Measurements from ENCODE around the gene UBE2E2.

UBE2E2 gene

GRCh38 chr3:23288286-23288685, 85.2 kb downstream of the UBE2E2 start:
- peaks cover 14% of the 10 kb centered on the region for H3K36me3 Mint-ChIP-seq (ENCODE audit: low read depth)
- H3K9me3 Mint-ChIP-seq = peaks cover 28% of the 10 kb centered on the region
- H3K4me3 Mint-ChIP-seq = no peak overlapping the region
- no peak overlapping the region for H3K27ac Mint-ChIP-seq
- no peak for TF ChIP-seq CTCF (IDR thresholded peaks at IDR 0.05; ENCODE audit: unreplicated experiment in 3 of 3)
- no peaks in the 10 kb centered on the region for H3K27me3 Mint-ChIP-seq (ENCODE audit: low read depth)
- H3K4me1 Mint-ChIP-seq = no peaks in the 10 kb centered on the region

GRCh38 chr3:23288715-23289114, 85.6 kb downstream of the UBE2E2 start:
- H3K4me3 Mint-ChIP-seq = no peak overlapping the region
- H3K27me3 Mint-ChIP-seq (ENCODE audit: low read depth) = no peaks in the 10 kb centered on the region
- no peak for TF ChIP-seq CTCF (IDR thresholded peaks at IDR 0.05; ENCODE audit: unreplicated experiment in 3 of 3)
- peaks cover 14% of the 10 kb centered on the region for H3K36me3 Mint-ChIP-seq (ENCODE audit: low read depth)
- no peaks in the 10 kb centered on the region for H3K4me1 Mint-ChIP-seq
- H3K27ac Mint-ChIP-seq = no peak overlapping the region
- H3K9me3 Mint-ChIP-seq = peaks cover 28% of the 10 kb centered on the region

GRCh38 chr3:23292432-23292831, 89.3 kb downstream of the UBE2E2 start:
- Mint-ChIP-seq H3K9me3 (peaks cover 12% of the 10 kb centered on the region), H3K27ac (no peak overlapping the region), H3K27me3 (ENCODE audit: low read depth) (no peaks in the 10 kb centered on the region), H3K4me1 (no peaks in the 10 kb centered on the region), H3K36me3 (ENCODE audit: low read depth) (peaks cover 8% of the 10 kb centered on the region), H3K4me3 (no peak overlapping the region)
- TF ChIP-seq CTCF (IDR thresholded peaks at IDR 0.05; ENCODE audit: unreplicated experiment in 3 of 3) = no peak

- no peak for TF ChIP-seq CTCF (IDR thresholded peaks at IDR 0.05; ENCODE audit: unreplicated experiment in 3 of 3)
- Mint-ChIP-seq H3K27me3 (ENCODE audit: low read depth) (no peaks in the 10 kb centered on the region), H3K9me3 (peaks cover 12% of the 10 kb centered on the region), H3K4me1 (no peaks in the 10 kb centered on the region), H3K36me3 (ENCODE audit: low read depth) (peaks cover 9% of the 10 kb centered on the region), H3K27ac (no peak overlapping the region), H3K4me3 (no peak overlapping the region)
Measured at GRCh38 chr3:23294770-23295387, 91.8 kb downstream of the UBE2E2 start.

- Mint-ChIP-seq H3K27me3 (ENCODE audit: low read depth) (no peaks in the 10 kb centered on the region), H3K27ac (no peak overlapping the region), H3K36me3 (ENCODE audit: low read depth) (peaks cover 15% of the 10 kb centered on the region), H3K4me1 (peaks cover 29% of the 10 kb centered on the region), H3K4me3 (no peak overlapping the region), H3K9me3 (peaks cover 21% of the 10 kb centered on the region)
- no peak for TF ChIP-seq CTCF (IDR thresholded peaks at IDR 0.05; ENCODE audit: unreplicated experiment in 3 of 3)
Measured at GRCh38 chr3:23301819-23302218, 98.7 kb downstream of the UBE2E2 start.

GRCh38 chr3:23302271-23302670, 99.1 kb downstream of the UBE2E2 start:
- H3K4me3 Mint-ChIP-seq = no peak overlapping the region
- peaks cover 21% of the 10 kb centered on the region for H3K9me3 Mint-ChIP-seq
- H3K27ac Mint-ChIP-seq = no peak overlapping the region
- no peaks in the 10 kb centered on the region for H3K27me3 Mint-ChIP-seq (ENCODE audit: low read depth)
- no peak for TF ChIP-seq CTCF (IDR thresholded peaks at IDR 0.05; ENCODE audit: unreplicated experiment in 3 of 3)
- peaks cover 29% of the 10 kb centered on the region for H3K4me1 Mint-ChIP-seq
- H3K36me3 Mint-ChIP-seq (ENCODE audit: low read depth) = peaks cover 15% of the 10 kb centered on the region
